NCI-H748 (cell line): ENCODE results near the gene PPHLN1.

Experiments used
- DNase-seq: peaks from one replicate; lab custom pipeline; 2025; ENCODE audit not compliant: unreplicated experiment; lab: John Stamatoyannopoulos, UW

PPHLN1 gene

GRCh38 chr12:42432517-42433140, 106.7 kb downstream of the PPHLN1 start:
- no peak for DNase-seq

GRCh38 chr12:42440608-42441007, 114.6 kb downstream of the PPHLN1 start:
- no peak for DNase-seq

- no peak for DNase-seq
Observed at GRCh38 chr12:42442311-42442759, 116.4 kb downstream of the PPHLN1 start.

GRCh38 chr12:42442888-42443287, 116.9 kb downstream of the PPHLN1 start:
- no peak for DNase-seq

- no peak for DNase-seq
Observed at GRCh38 chr12:42444192-42444943, 118.4 kb downstream of the PPHLN1 start.

GRCh38 chr12:42445891-42446290, 119.9 kb downstream of the PPHLN1 start:
- DNase-seq: no peak

GRCh38 chr12:42446761-42447160, 120.8 kb downstream of the PPHLN1 start:
- DNase-seq: no peak

GRCh38 chr12:42447371-42447786, 121.4 kb downstream of the PPHLN1 start:
- DNase-seq: no peak

GRCh38 chr12:42448841-42449240, 122.9 kb downstream of the PPHLN1 start:
- no peak for DNase-seq

GRCh38 chr12:42450248-42450647, 124.3 kb downstream of the PPHLN1 start:
- DNase-seq: no peak

GRCh38 chr12:42458575-42458974, 132.6 kb downstream of the PPHLN1 start:
- DNase-seq: no peak

GRCh38 chr12:42459336-42459847, 133.4 kb downstream of the PPHLN1 start:
- DNase-seq: no peak

- no peak for DNase-seq
Observed at GRCh38 chr12:42462486-42462885, 136.5 kb downstream of the PPHLN1 start.

- DNase-seq: no peak
Observed at GRCh38 chr12:42463671-42464070, 137.7 kb downstream of the PPHLN1 start.

GRCh38 chr12:42468341-42468821, 142.4 kb downstream of the PPHLN1 start:
- no peak for DNase-seq

GRCh38 chr12:42468921-42469320, 143.0 kb downstream of the PPHLN1 start:
- no peak for DNase-seq

GRCh38 chr12:42469355-42470175, 143.6 kb downstream of the PPHLN1 start:
- no peak for DNase-seq

GRCh38 chr12:42472376-42472775, 146.4 kb downstream of the PPHLN1 start:
- no peak for DNase-seq

GRCh38 chr12:42473130-42473529, 147.2 kb downstream of the PPHLN1 start:
- DNase-seq: no peak

GRCh38 chr12:42473561-42473960, 147.6 kb downstream of the PPHLN1 start:
- DNase-seq: no peak

GRCh38 chr12:42474391-42474790, 148.4 kb downstream of the PPHLN1 start:
- no peak for DNase-seq
